ENCODE results near the gene RAB5B. TPM values are rescaled to one million over a fixed set of nuclear protein-coding genes. Genes with fewer than 3 reads are reported as not detected.

Gene RAB5B
- total RNA-seq, 1 donor from 2014 or later = 34.4 TPM

GRCh38 chr12:55965941-55966407, 7.9 kb upstream of the RAB5B start, which contains the start of gene PMEL:
TSS of gene PMEL (minus strand) at chr12:55966042. CDS start at chr12:55966011, 31 bp downstream.
- H3K9me3 ChIP-seq (ENCODE audit: control insufficient read depth in 3 of 3, low read length in 3 of 3) = no peaks in the 10 kb centered on the region
- peak within 1 kb of the TSS; percentile 63 to 82 (median 76) for H3K4me3 ChIP-seq (ENCODE audit: low read length in 3 of 3)
- peaks cover 9 to 14% (median 12%) of the 10 kb centered on the region in 3 donors for H3K4me1 ChIP-seq (ENCODE audit: control insufficient read depth in 3 of 3, insufficient read depth in 3 of 3, low read length in 3 of 3)
- H3K36me3 ChIP-seq (ENCODE audit: control insufficient read depth in 3 of 3, insufficient read depth in 3 of 3, low read length in 3 of 3) = peaks cover 0 to 2% (median under 1%) of the 10 kb centered on the region in 3 donors
- no peaks in the 10 kb centered on the region for H3K27me3 ChIP-seq (ENCODE audit: control insufficient read depth in 3 of 3, insufficient read depth in 3 of 3, low read length in 3 of 3)
- peak within 1 kb of the TSS; percentile 61 for H3K27ac ChIP-seq (ENCODE audit: low read depth, low read length)
- H3K9ac ChIP-seq (ENCODE audit: low read depth in 1 of 3, low read length in 3 of 3) = peak within 1 kb of the TSS; percentile 73 to 86 (median 85)

GRCh38 chr12:55966408-55967281, 7.2 kb upstream of the RAB5B start, which contains the start of gene CDK2:
TSS of gene CDK2 (plus strand) at chr12:55966830. CDS start at chr12:55967009, 179 bp downstream.
- H3K27me3 ChIP-seq (ENCODE audit: control insufficient read depth in 3 of 3, insufficient read depth in 3 of 3, low read length in 3 of 3) = no peaks in the 10 kb centered on the region
- H3K27ac ChIP-seq (ENCODE audit: low read depth, low read length) = peak within 1 kb of the TSS; percentile 61
- H3K4me3 ChIP-seq (ENCODE audit: low read length in 3 of 3) = peak within 1 kb of the TSS; percentile 63 to 82 (median 76)
- H3K36me3 ChIP-seq (ENCODE audit: control insufficient read depth in 3 of 3, insufficient read depth in 3 of 3, low read length in 3 of 3) = peaks cover 0 to 6% (median 2%) of the 10 kb centered on the region in 3 donors
- H3K9me3 ChIP-seq (ENCODE audit: control insufficient read depth in 3 of 3, low read length in 3 of 3) = no peaks in the 10 kb centered on the region
- peaks cover 9 to 14% (median 12%) of the 10 kb centered on the region in 3 donors for H3K4me1 ChIP-seq (ENCODE audit: control insufficient read depth in 3 of 3, insufficient read depth in 3 of 3, low read length in 3 of 3)
- H3K9ac ChIP-seq (ENCODE audit: low read depth in 1 of 3, low read length in 3 of 3) = peak within 1 kb of the TSS; percentile 73 to 86 (median 85)

- Histone ChIP-seq H3K4me1 (ENCODE audit: control insufficient read depth in 3 of 3, insufficient read depth in 3 of 3, low read length in 3 of 3) (peaks cover 16 to 22% (median 17%) of the 10 kb centered on the region in 3 donors), H3K36me3 (ENCODE audit: control insufficient read depth in 3 of 3, insufficient read depth in 3 of 3, low read length in 3 of 3) (peaks cover 0 to 6% (median 2%) of the 10 kb centered on the region in 3 donors), H3K9ac (ENCODE audit: low read depth in 1 of 3, low read length in 3 of 3) (no peak overlapping the region), H3K27me3 (ENCODE audit: control insufficient read depth in 3 of 3, insufficient read depth in 3 of 3, low read length in 3 of 3) (no peaks in the 10 kb centered on the region), H3K9me3 (ENCODE audit: control insufficient read depth in 3 of 3, low read length in 3 of 3) (no peaks in the 10 kb centered on the region), H3K27ac (ENCODE audit: low read depth, low read length) (no peak overlapping the region), H3K4me3 (ENCODE audit: low read length in 3 of 3) (no peak overlapping the region)
Observed at GRCh38 chr12:55969356-55969755, 4.5 kb upstream of the RAB5B start.

GRCh38 chr12:55970775-55971174, 3.1 kb upstream of the RAB5B start:
- Histone ChIP-seq H3K9me3 (ENCODE audit: control insufficient read depth in 3 of 3, low read length in 3 of 3) (no peaks in the 10 kb centered on the region), H3K9ac (ENCODE audit: low read depth in 1 of 3, low read length in 3 of 3) (no peak overlapping the region), H3K4me1 (ENCODE audit: control insufficient read depth in 3 of 3, insufficient read depth in 3 of 3, low read length in 3 of 3) (peaks cover 19 to 27% (median 25%) of the 10 kb centered on the region in 3 donors), H3K4me3 (ENCODE audit: low read length in 3 of 3) (no peak overlapping the region), H3K36me3 (ENCODE audit: control insufficient read depth in 3 of 3, insufficient read depth in 3 of 3, low read length in 3 of 3) (peaks cover 0 to 6% (median 2%) of the 10 kb centered on the region in 3 donors), H3K27ac (ENCODE audit: low read depth, low read length) (no peak overlapping the region), H3K27me3 (ENCODE audit: control insufficient read depth in 3 of 3, insufficient read depth in 3 of 3, low read length in 3 of 3) (no peaks in the 10 kb centered on the region)

GRCh38 chr12:55972042-55972441, 1.8 kb upstream of the RAB5B start:
- Histone ChIP-seq H3K9ac (ENCODE audit: low read depth in 1 of 3, low read length in 3 of 3) (no peak overlapping the region), H3K27me3 (ENCODE audit: control insufficient read depth in 3 of 3, insufficient read depth in 3 of 3, low read length in 3 of 3) (no peaks in the 10 kb centered on the region), H3K36me3 (ENCODE audit: control insufficient read depth in 3 of 3, insufficient read depth in 3 of 3, low read length in 3 of 3) (peaks cover 0 to 11% (median 2%) of the 10 kb centered on the region in 3 donors), H3K4me3 (ENCODE audit: low read length in 3 of 3) (no peak overlapping the region), H3K9me3 (ENCODE audit: control insufficient read depth in 3 of 3, low read length in 3 of 3) (no peaks in the 10 kb centered on the region), H3K27ac (ENCODE audit: low read depth, low read length) (peak overlapping the region; percentile 95), H3K4me1 (ENCODE audit: control insufficient read depth in 3 of 3, insufficient read depth in 3 of 3, low read length in 3 of 3) (peaks cover 13 to 24% (median 22%) of the 10 kb centered on the region in 3 donors)

GRCh38 chr12:55972456-55972855, 1.4 kb upstream of the RAB5B start:
- H3K9me3 ChIP-seq (ENCODE audit: control insufficient read depth in 3 of 3, low read length in 3 of 3) = no peaks in the 10 kb centered on the region
- no peaks in the 10 kb centered on the region for H3K27me3 ChIP-seq (ENCODE audit: control insufficient read depth in 3 of 3, insufficient read depth in 3 of 3, low read length in 3 of 3)
- peaks cover 12 to 23% (median 23%) of the 10 kb centered on the region in 3 donors for H3K4me1 ChIP-seq (ENCODE audit: control insufficient read depth in 3 of 3, insufficient read depth in 3 of 3, low read length in 3 of 3)
- peak overlapping the region; percentile 86 to 94 (median 91) for H3K9ac ChIP-seq (ENCODE audit: low read depth in 1 of 3, low read length in 3 of 3)
- H3K27ac ChIP-seq (ENCODE audit: low read depth, low read length) = peak overlapping the region; percentile 95
- peaks cover 0 to 11% (median 2%) of the 10 kb centered on the region in 3 donors for H3K36me3 ChIP-seq (ENCODE audit: control insufficient read depth in 3 of 3, insufficient read depth in 3 of 3, low read length in 3 of 3)
- peak overlapping the region; percentile 78 to 93 (median 89) for H3K4me3 ChIP-seq (ENCODE audit: low read length in 3 of 3)

- H3K27me3 ChIP-seq (ENCODE audit: control insufficient read depth in 3 of 3, insufficient read depth in 3 of 3, low read length in 3 of 3) = no peaks in the 10 kb centered on the region
- no peaks in the 10 kb centered on the region for H3K9me3 ChIP-seq (ENCODE audit: control insufficient read depth in 3 of 3, low read length in 3 of 3)
- peak overlapping the region; percentile 86 to 94 (median 91) for H3K9ac ChIP-seq (ENCODE audit: low read depth in 1 of 3, low read length in 3 of 3)
- peaks cover 17 to 27% (median 25%) of the 10 kb centered on the region in 3 donors for H3K4me1 ChIP-seq (ENCODE audit: control insufficient read depth in 3 of 3, insufficient read depth in 3 of 3, low read length in 3 of 3)
- H3K36me3 ChIP-seq (ENCODE audit: control insufficient read depth in 3 of 3, insufficient read depth in 3 of 3, low read length in 3 of 3) = peaks cover 0 to 11% (median 2%) of the 10 kb centered on the region in 3 donors
- H3K4me3 ChIP-seq (ENCODE audit: low read length in 3 of 3) = peak overlapping the region; percentile 78 to 93 (median 89)
- peak overlapping the region; percentile 95 for H3K27ac ChIP-seq (ENCODE audit: low read depth, low read length)
Observed at GRCh38 chr12:55972911-55973598, 823 bp upstream of the RAB5B start.

- H3K36me3 ChIP-seq (ENCODE audit: control insufficient read depth in 3 of 3, insufficient read depth in 3 of 3, low read length in 3 of 3) = peaks cover 0 to 14% (median 2%) of the 10 kb centered on the region in 3 donors
- no peaks in the 10 kb centered on the region for H3K27me3 ChIP-seq (ENCODE audit: control insufficient read depth in 3 of 3, insufficient read depth in 3 of 3, low read length in 3 of 3)
- H3K27ac ChIP-seq (ENCODE audit: low read depth, low read length) = peak overlapping the region; percentile 98
- H3K4me3 ChIP-seq (ENCODE audit: low read length in 3 of 3) = peak overlapping the region; percentile 91 to 92 (median 91)
- H3K9ac ChIP-seq (ENCODE audit: low read depth in 1 of 3, low read length in 3 of 3) = peak overlapping the region; percentile 98 to 100 (median 99)
- no peaks in the 10 kb centered on the region for H3K9me3 ChIP-seq (ENCODE audit: control insufficient read depth in 3 of 3, low read length in 3 of 3)
- peaks cover 17 to 27% (median 25%) of the 10 kb centered on the region in 3 donors for H3K4me1 ChIP-seq (ENCODE audit: control insufficient read depth in 3 of 3, insufficient read depth in 3 of 3, low read length in 3 of 3)
Observed at GRCh38 chr12:55974308-55974730, 441 bp downstream of the RAB5B start.

- no peak overlapping the region for H3K27ac ChIP-seq (ENCODE audit: low read depth, low read length)
- H3K4me1 ChIP-seq (ENCODE audit: control insufficient read depth in 3 of 3, insufficient read depth in 3 of 3, low read length in 3 of 3) = peaks cover 14 to 20% (median 17%) of the 10 kb centered on the region in 3 donors
- H3K27me3 ChIP-seq (ENCODE audit: control insufficient read depth in 3 of 3, insufficient read depth in 3 of 3, low read length in 3 of 3) = no peaks in the 10 kb centered on the region
- no peaks in the 10 kb centered on the region for H3K9me3 ChIP-seq (ENCODE audit: control insufficient read depth in 3 of 3, low read length in 3 of 3)
- H3K4me3 ChIP-seq (ENCODE audit: low read length in 3 of 3) = no peak overlapping the region
- H3K9ac ChIP-seq (ENCODE audit: low read depth in 1 of 3, low read length in 3 of 3) = no peak overlapping the region
- peaks cover 2 to 24% (median 5%) of the 10 kb centered on the region in 3 donors for H3K36me3 ChIP-seq (ENCODE audit: control insufficient read depth in 3 of 3, insufficient read depth in 3 of 3, low read length in 3 of 3)
Observed at GRCh38 chr12:55978393-55978792, 4.5 kb downstream of the RAB5B start.

Data from skeletal muscle tissue (tissue), 4 donors.